Activated CD4-positive, alpha-beta memory T cell treated with anti-CD3 and anti-CD28 coated beads for 36 hours (primary cell): ENCODE data around the gene CACNA1A. TPM values are rescaled to one million over a fixed set of nuclear protein-coding genes. Genes with fewer than 3 reads are reported as not detected.
"Not testable (repeated sequence)": the region's sequence is repeated elsewhere in the genome, so short reads cannot be mapped to it uniquely, and the experiment has no call there.

Source experiments
- CTCF ChIA-PET: fragments of 350-600 bp; sonication (Branson Sonifier 250); formaldehyde crosslinking; loops from one replicate; lab custom pipeline; 2021; ENCODE audit warnings: antibody characterized with exemption, inconsistent platforms; lab: Charles Lee
- POLR2A ChIA-PET: fragments of 350-600 bp; sonication (Branson Sonifier 250); formaldehyde crosslinking; loops from one replicate; lab custom pipeline; 2021; ENCODE audit warnings: antibody characterized with exemption; lab: Charles Lee
- DNase-seq: peaks from one replicate; pipeline ENCODE4 v3.0.0-alpha.2; 2020
- H3K27ac Mint-ChIP-seq: one replicate; pipeline ENCODE4 v1.8.0; 2021; ENCODE audit warnings: mixed read lengths
- H3K27me3 Mint-ChIP-seq: one replicate; pipeline ENCODE4 v1.8.0; 2021; ENCODE audit warnings: mixed read lengths
- H3K36me3 Mint-ChIP-seq: one replicate; pipeline ENCODE4 v1.8.0; 2021; ENCODE audit warnings: mixed read lengths
- H3K4me1 Mint-ChIP-seq: one replicate; pipeline ENCODE4 v1.8.0; 2021; ENCODE audit warnings: low read depth, mixed read lengths
- H3K4me3 Mint-ChIP-seq: one replicate; pipeline ENCODE4 v1.8.0; 2021; ENCODE audit warnings: mild to moderate bottlenecking, mixed read lengths
- H3K9me3 Mint-ChIP-seq: one replicate; pipeline ENCODE4 v1.8.0; 2021; ENCODE audit warnings: mixed read lengths
- intact Hi-C: fragments of 100-400 bp; cut with micrococcal nuclease; formaldehyde crosslinking; loops from one replicate; pipeline ENCODE4 v1.15.1; 2023
- total RNA-seq, 2 experiments: library from RNA; stranded (reverse); gene quantifications; one replicate each; pipeline ENCODE4 v1.2.3, GENCODE V29; 2021

CACNA1A gene
- total RNA-seq, 2 experiments from 2014 or later: 0.46 to 0.74 TPM

GRCh38 chr19:13187419-13187818 is 318.9 kb downstream of the CACNA1A start:
- Mint-ChIP-seq H3K27ac (no peak overlapping the region), H3K4me3 (no peak overlapping the region), H3K9me3 (no peaks in the 10 kb centered on the region), H3K4me1 (peaks cover 21% of the 10 kb centered on the region), H3K36me3 (no peaks in the 10 kb centered on the region), H3K27me3 (no peaks in the 10 kb centered on the region)
- intact Hi-C loops: no loop called here
- POLR2A ChIA-PET: no interaction called here
- CTCF ChIA-PET: interaction anchor here (0.7 kb wide), 1 partner anchor 76 kb away, joined by 3 read pairs; no protein-coding TSS in a partner anchor
- DNase-seq: no peak

DNA sequence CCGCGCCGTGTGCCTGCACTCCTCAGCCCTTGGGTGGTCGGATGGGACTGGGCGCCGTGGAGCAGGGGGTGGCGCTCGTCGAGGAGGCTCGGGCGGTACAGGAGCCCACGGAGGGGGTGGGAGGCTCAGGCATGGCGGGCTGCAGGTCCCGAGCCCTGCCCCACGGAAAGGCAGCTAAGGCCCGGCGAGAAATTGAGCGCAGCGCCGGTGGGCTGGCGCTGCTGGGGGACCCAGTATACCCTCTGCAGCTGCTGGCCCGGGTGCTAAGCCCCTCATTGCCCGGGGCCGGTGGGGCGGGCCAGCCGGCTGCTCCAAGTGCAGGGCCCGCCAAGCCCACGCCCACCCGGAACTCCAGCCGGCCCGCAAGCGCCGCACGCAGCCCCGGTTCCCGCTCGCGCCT is 319.6 kb downstream of the CACNA1A start:
- DNase-seq, H3K9me3 Mint-ChIP-seq, H3K4me3 Mint-ChIP-seq, intact Hi-C loops, H3K27me3 Mint-ChIP-seq, H3K36me3 Mint-ChIP-seq, H3K27ac Mint-ChIP-seq, POLR2A ChIA-PET: not testable (repeated sequence)
- CTCF ChIA-PET: interaction anchor here (0.6 kb wide), 1 partner anchor 219 kb away, joined by 4 read pairs; no protein-coding TSS in a partner anchor
- H3K4me1 Mint-ChIP-seq: peaks cover 27% of the 10 kb centered on the region

GRCh38 chr19:13185763-13186657 is 320.3 kb downstream of the CACNA1A start:
- H3K4me3 Mint-ChIP-seq, DNase-seq, H3K36me3 Mint-ChIP-seq, POLR2A ChIA-PET, H3K27me3 Mint-ChIP-seq, H3K9me3 Mint-ChIP-seq, intact Hi-C loops, H3K27ac Mint-ChIP-seq: not testable (repeated sequence)
- H3K4me1 Mint-ChIP-seq: peaks cover 24% of the 10 kb centered on the region
- CTCF ChIA-PET: interaction anchor here (1.2 kb wide), 1 partner anchor 8 kb away, joined by 5 read pairs; no protein-coding TSS in a partner anchor

DNA sequence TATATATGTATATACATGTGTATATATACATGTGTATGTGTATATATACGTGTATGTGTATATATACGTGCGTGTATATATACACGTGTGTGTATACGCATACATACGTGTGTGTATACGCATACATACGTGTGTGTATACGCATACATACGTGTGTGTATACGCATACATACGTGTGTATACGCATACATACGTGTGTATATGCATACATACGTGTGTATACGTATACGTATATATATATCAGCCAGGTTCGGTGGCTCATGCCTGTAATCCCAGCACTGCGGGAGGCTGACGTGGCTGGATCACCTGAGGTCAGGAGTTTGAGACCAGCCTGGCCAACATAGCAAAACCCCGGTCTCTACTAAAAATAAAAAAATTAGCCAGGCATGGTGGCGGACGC is 321.4 kb downstream of the CACNA1A start:
- H3K27me3 Mint-ChIP-seq, H3K27ac Mint-ChIP-seq, H3K9me3 Mint-ChIP-seq, H3K4me3 Mint-ChIP-seq, H3K36me3 Mint-ChIP-seq, POLR2A ChIA-PET, intact Hi-C loops, DNase-seq: not testable (repeated sequence)
- CTCF ChIA-PET: interaction anchor here (1.7 kb wide), 1 partner anchor 10 kb away, joined by 5 read pairs; no protein-coding TSS in a partner anchor
- H3K4me1 Mint-ChIP-seq: peaks cover 30% of the 10 kb centered on the region

GRCh38 chr19:13181747-13182388 is 324.4 kb downstream of the CACNA1A start:
- Mint-ChIP-seq H3K27ac (peak overlapping the region; percentile 60), H3K27me3 (no peaks in the 10 kb centered on the region)
- CTCF ChIA-PET: interaction anchor here (0.8 to 3.3 kb wide), 5 partner anchors 12 to 109 kb away, joined by 3 to 19 read pairs (median 4); no protein-coding TSS in a partner anchor

GRCh38 chr19:13178291-13178690 is 328.0 kb downstream of the CACNA1A start:
- H3K9me3 Mint-ChIP-seq, H3K4me3 Mint-ChIP-seq, CTCF ChIA-PET, intact Hi-C loops, H3K36me3 Mint-ChIP-seq, H3K27ac Mint-ChIP-seq, DNase-seq, H3K27me3 Mint-ChIP-seq: not testable (repeated sequence)
- POLR2A ChIA-PET: interaction anchor here (0.6 kb wide), 1 partner anchor 31 kb away, joined by 4 read pairs; no protein-coding TSS in a partner anchor
- peaks cover 29% of the 10 kb centered on the region for H3K4me1 Mint-ChIP-seq

More at GRCh38 chr19:13181747-13182388, 324.4 kb downstream of the CACNA1A start:
- DNase-seq: peak; percentile 61
- H3K36me3 Mint-ChIP-seq: no peaks in the 10 kb centered on the region
- peak overlapping the region; percentile 8 for H3K4me3 Mint-ChIP-seq
- no peaks in the 10 kb centered on the region for H3K9me3 Mint-ChIP-seq
- intact Hi-C loops: no loop called here
- H3K4me1 Mint-ChIP-seq: peaks cover 25% of the 10 kb centered on the region
- POLR2A ChIA-PET: interaction anchor here (0.5 to 3.4 kb wide), 4 partner anchors 13 to 29 kb away, joined by 3 to 12 read pairs (median 6); no protein-coding TSS in a partner anchor

- H3K27ac Mint-ChIP-seq, intact Hi-C loops, H3K9me3 Mint-ChIP-seq, H3K4me3 Mint-ChIP-seq, H3K27me3 Mint-ChIP-seq, DNase-seq, H3K36me3 Mint-ChIP-seq: not testable (repeated sequence)
- peaks cover 36% of the 10 kb centered on the region for H3K4me1 Mint-ChIP-seq
- CTCF ChIA-PET: interaction anchor here (0.6 to 2.5 kb wide), 3 partner anchors 17 to 307 kb away, joined by 3 to 9 read pairs (median 4); no protein-coding TSS in a partner anchor
- POLR2A ChIA-PET: interaction anchor here (0.6 kb wide), 1 partner anchor 22 kb away, joined by 3 read pairs; no protein-coding TSS in a partner anchor
Observed at GRCh38 chr19:13177584-13177983, 328.7 kb downstream of the CACNA1A start.

GRCh38 chr19:13176345-13176744 is 329.9 kb downstream of the CACNA1A start:
- CTCF ChIA-PET: interaction anchor here (2.5 kb wide), 1 partner anchor 18 kb away, joined by 9 read pairs; no protein-coding TSS in a partner anchor
- H3K9me3 Mint-ChIP-seq: no peaks in the 10 kb centered on the region
- intact Hi-C loops: no loop called here
- no peaks in the 10 kb centered on the region for H3K36me3 Mint-ChIP-seq
- no peaks in the 10 kb centered on the region for H3K27me3 Mint-ChIP-seq
- no peak overlapping the region for H3K27ac Mint-ChIP-seq
- peaks cover 37% of the 10 kb centered on the region for H3K4me1 Mint-ChIP-seq
- POLR2A ChIA-PET: interaction anchor here (0.7 kb wide), 1 partner anchor 58 kb away, joined by 4 read pairs; the partner anchor contains the start of gene NACC1
- no peak overlapping the region for H3K4me3 Mint-ChIP-seq
- DNase-seq: no peak

DNA sequence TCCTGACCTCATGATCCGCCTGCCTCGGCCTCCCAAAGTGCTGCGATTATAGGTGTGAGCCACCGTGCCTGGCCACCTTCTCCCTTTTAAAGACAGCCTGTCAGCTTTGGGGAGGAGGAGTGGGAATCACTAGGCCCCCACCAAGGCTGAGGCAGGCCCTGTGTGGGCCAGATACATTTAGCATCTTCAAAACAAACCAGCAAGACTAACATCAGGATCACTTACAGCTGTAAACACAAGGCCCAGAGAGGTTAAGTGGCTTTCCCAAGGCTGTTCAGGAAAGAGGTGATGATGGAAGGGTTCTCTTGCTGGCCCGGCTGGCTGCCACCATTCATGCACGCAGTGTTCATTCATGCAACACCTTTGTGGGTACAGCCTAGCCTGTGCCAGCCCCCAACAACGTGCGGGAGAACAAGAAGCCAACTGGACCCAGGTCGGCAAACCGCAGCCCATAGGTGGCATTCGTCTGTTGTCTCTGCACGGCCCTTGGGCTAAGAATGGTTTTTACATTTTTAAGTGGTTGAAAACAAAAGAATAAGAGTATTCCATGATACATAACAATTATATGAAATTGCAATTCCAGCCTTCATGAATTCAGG is 333.0 kb downstream of the CACNA1A start:
- H3K36me3 Mint-ChIP-seq: no peaks in the 10 kb centered on the region
- no peak for DNase-seq
- CTCF ChIA-PET: interaction anchor here (0.5 to 1.8 kb wide), 6 partner anchors 9 to 208 kb away, joined by 3 to 6 read pairs (median 4); no protein-coding TSS in a partner anchor
- peak overlapping the region; percentile 83 for H3K4me3 Mint-ChIP-seq
- no peaks in the 10 kb centered on the region for H3K27me3 Mint-ChIP-seq
- peaks cover 51% of the 10 kb centered on the region for H3K4me1 Mint-ChIP-seq
- POLR2A ChIA-PET: interaction anchor here (1.8 to 2.3 kb wide), 2 partner anchors 9 to 21 kb away, joined by 4 to 8 read pairs; no protein-coding TSS in a partner anchor
- intact Hi-C loops: loop anchor here (2.0 kb wide), 1 partner anchor 16 kb away; no protein-coding TSS in a partner anchor
- H3K9me3 Mint-ChIP-seq: no peaks in the 10 kb centered on the region
- H3K27ac Mint-ChIP-seq: peak overlapping the region; percentile 99

DNA sequence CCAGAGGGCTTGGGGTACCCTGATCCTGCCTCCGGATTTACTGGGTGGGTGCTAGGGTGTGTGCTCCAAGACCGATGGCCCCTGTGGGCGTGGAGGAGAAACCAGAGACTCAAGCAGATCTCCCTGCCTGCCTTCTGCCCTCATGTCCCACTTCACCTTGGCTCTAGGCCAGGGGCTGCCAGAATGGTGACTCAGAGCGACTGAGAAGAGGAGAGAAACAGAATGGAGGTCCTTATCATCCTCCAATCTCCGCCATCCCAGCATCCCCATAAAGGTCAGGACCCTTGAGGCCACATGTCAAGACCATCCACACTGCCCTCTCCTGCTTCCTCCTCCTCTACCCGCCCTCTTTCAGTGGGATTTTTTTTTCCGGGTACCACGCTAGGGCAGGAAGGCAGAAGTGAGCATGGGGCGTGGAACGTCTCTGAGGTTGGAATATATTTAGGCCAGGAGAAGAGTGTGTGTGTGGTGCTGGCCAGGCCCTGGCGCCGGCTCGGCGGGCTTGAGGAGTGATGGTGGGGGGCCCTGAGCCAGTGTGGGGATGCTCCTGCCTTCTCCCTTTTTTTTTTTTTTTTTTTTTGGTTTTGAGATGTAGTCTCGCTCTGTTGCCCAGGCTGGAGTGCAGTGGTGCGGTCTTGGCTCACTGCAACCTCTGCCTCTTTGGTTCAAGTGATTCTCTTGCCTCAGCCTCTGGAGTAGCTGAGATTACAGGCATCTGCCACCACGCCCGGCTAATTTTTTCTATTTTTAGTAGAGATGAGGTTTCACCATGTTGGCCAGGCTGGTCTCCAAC is 333.7 kb downstream of the CACNA1A start:
- Mint-ChIP-seq H3K4me1 (peaks cover 52% of the 10 kb centered on the region), H3K27me3 (no peaks in the 10 kb centered on the region), H3K36me3 (no peaks in the 10 kb centered on the region), H3K4me3 (peak overlapping the region; percentile 83), H3K27ac (peak overlapping the region; percentile 99), H3K9me3 (no peaks in the 10 kb centered on the region)
- intact Hi-C loops: loop anchor here (2.0 kb wide), 1 partner anchor 16 kb away; no protein-coding TSS in a partner anchor
- CTCF ChIA-PET: interaction anchor here (0.5 to 1.8 kb wide), 4 partner anchors 23 to 207 kb away, joined by 3 to 6 read pairs (median 4); no protein-coding TSS in a partner anchor
- peak; percentile 90 for DNase-seq
- POLR2A ChIA-PET: interaction anchor here (1.8 to 2.3 kb wide), 2 partner anchors 9 to 20 kb away, joined by 4 to 8 read pairs; no protein-coding TSS in a partner anchor
